HG02840 (cell line): ENCODE results near the gene NBEA.

Source experiments
- ATAC-seq: cut with Tn5 transposase; IDR thresholded peaks from one replicate; pipeline ENCODE4 v1.9.1; 2021; ENCODE audit warnings: mild to moderate bottlenecking, moderate library complexity, moderate number of reproducible peaks; ENCODE audit not compliant: unreplicated experiment, low FRiP score

Gene NBEA

DNA sequence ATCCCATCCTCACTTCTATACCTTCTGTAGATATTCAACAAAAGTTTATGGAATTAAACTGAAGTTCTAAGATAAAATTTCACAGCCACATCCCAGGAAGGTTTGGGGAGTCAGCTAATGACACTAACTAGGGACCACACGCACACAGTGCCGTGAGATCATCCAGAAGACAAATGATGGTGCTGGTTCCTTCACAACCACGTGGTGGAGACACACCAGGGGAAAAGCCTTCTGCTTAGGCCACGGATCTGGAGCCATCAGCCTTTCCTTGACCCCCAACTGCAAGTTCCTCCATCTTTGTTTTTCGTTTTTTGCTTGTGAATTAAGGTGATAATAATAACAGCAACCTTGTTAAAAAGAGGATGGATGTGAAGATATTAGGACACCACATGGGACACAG lies 776.0 kb downstream of the NBEA start:
- no peak for ATAC-seq

- ATAC-seq: no peak
Observed at GRCh38 chr13:35720290-35720689, 778.2 kb downstream of the NBEA start.

GRCh38 chr13:35720690-35721554 lies 778.9 kb downstream of the NBEA start:
- no peak for ATAC-seq
